DOHH2 (cell line): ENCODE results near the gene RBKS.

Source experiments
- H3F3A ChIP-seq: fragments of 200-600 bp; sonication (generic), shearing (Covaris generic); 2 replicates; pipeline ENCODE4 v1.6.0; 2016; ENCODE audit warnings: antibody characterized with exemption, mild to moderate bottlenecking; ENCODE audit not compliant: control insufficient read depth, insufficient read depth
- H3K27ac ChIP-seq: fragments of 200-600 bp; sonication (generic); 2 replicates; pipeline ENCODE4 v1.5.1; 2014; ENCODE audit warnings: low read depth, mild to moderate bottlenecking, low read length, moderate library complexity
- H3K27me3 ChIP-seq: fragments of 200-600 bp; sonication (generic); 2 replicates; pipeline ENCODE4 v1.6.1; 2014; ENCODE audit warnings: mild to moderate bottlenecking, low read length, mixed read lengths; ENCODE audit not compliant: control insufficient read depth
- H3K36me3 ChIP-seq: fragments of 200-600 bp; sonication (generic); 2 replicates; pipeline ENCODE4 v1.6.1; 2014; ENCODE audit warnings: mild to moderate bottlenecking, low read length, moderate library complexity, mixed read lengths; ENCODE audit not compliant: control insufficient read depth
- H3K4me1 ChIP-seq: fragments of 200-600 bp; sonication (generic); 2 replicates; pipeline ENCODE4 v1.6.1; 2014; ENCODE audit warnings: mild to moderate bottlenecking, low read length, mixed read lengths; ENCODE audit not compliant: control insufficient read depth
- H3K4me2 ChIP-seq: fragments of 200-600 bp; sonication (generic); 2 replicates; pipeline ENCODE4 v1.6.0; 2014; ENCODE audit warnings: mild to moderate bottlenecking, low read length, moderate library complexity
- H3K4me3 ChIP-seq: fragments of 200-600 bp; sonication (generic); 2 replicates; pipeline ENCODE4 v1.5.1; 2014; ENCODE audit warnings: mild to moderate bottlenecking, low read length, mixed read lengths
- H3K79me2 ChIP-seq: fragments of 200-600 bp; sonication (generic); 2 replicates; pipeline ENCODE4 v1.6.1; 2014; ENCODE audit warnings: mild to moderate bottlenecking, low read length, mixed read lengths; ENCODE audit not compliant: control insufficient read depth
- H3K9me2 ChIP-seq: fragments of 200-600 bp; sonication (generic); replicated peaks from 2 replicates; pipeline ENCODE4 v1.6.1; 2014; ENCODE audit warnings: mild to moderate bottlenecking, low read length, mixed read lengths; ENCODE audit not compliant: control insufficient read depth
- H3K9me3 ChIP-seq: fragments of 200-600 bp; sonication (generic); 2 replicates; pipeline ENCODE4 v1.6.1; 2014; ENCODE audit warnings: antibody characterized with exemption, low read length, mixed read lengths; ENCODE audit not compliant: control insufficient read depth, insufficient read depth
- H4K20me1 ChIP-seq: fragments of 200-600 bp; sonication (generic); 2 replicates; pipeline ENCODE4 v1.6.0; 2014; ENCODE audit warnings: low read depth, mild to moderate bottlenecking, antibody characterized with exemption, low read length, moderate library complexity; ENCODE audit not compliant: control insufficient read depth, insufficient read depth
- EZH2phosphoT487 ChIP-seq: fragments of 200-600 bp; sonication (generic); IDR thresholded peaks from 2 replicates; pipeline ENCODE4 v1.6.1; 2017; ENCODE audit warnings: borderline replicate concordance, mild to moderate bottlenecking, antibody characterized with exemption, low read length, moderate library complexity, mixed read lengths
- TF ChIP-seq, protein P1 (sequence below): fragments of 200-600 bp; sonication (generic); IDR thresholded peaks from one replicate; pipeline ENCODE4 v1.5.1; 2014; ENCODE audit warnings: antibody characterized with exemption, mild to moderate bottlenecking, low read depth, low read length; ENCODE audit not compliant: poor library complexity, severe bottlenecking

The RBKS gene

GRCh38 chr2:27763907-27764267 is 126.3 kb downstream of the RBKS start:
- Histone ChIP-seq H3K4me1 (no peaks in the 10 kb centered on the region), H3K27ac (no peak overlapping the region), H3K4me3 (no peak overlapping the region), H4K20me1 (no peaks in the 10 kb centered on the region), H3K36me3 (no peaks in the 10 kb centered on the region), H3K9me3 (no peaks in the 10 kb centered on the region), H3K9me2 (no peaks in the 10 kb centered on the region), H3F3A (no peaks in the 10 kb centered on the region), H3K4me2 (no peak overlapping the region), H3K79me2 (no peaks in the 10 kb centered on the region), H3K27me3 (peaks cover 12% of the 10 kb centered on the region)
- TF ChIP-seq, protein P1, sequence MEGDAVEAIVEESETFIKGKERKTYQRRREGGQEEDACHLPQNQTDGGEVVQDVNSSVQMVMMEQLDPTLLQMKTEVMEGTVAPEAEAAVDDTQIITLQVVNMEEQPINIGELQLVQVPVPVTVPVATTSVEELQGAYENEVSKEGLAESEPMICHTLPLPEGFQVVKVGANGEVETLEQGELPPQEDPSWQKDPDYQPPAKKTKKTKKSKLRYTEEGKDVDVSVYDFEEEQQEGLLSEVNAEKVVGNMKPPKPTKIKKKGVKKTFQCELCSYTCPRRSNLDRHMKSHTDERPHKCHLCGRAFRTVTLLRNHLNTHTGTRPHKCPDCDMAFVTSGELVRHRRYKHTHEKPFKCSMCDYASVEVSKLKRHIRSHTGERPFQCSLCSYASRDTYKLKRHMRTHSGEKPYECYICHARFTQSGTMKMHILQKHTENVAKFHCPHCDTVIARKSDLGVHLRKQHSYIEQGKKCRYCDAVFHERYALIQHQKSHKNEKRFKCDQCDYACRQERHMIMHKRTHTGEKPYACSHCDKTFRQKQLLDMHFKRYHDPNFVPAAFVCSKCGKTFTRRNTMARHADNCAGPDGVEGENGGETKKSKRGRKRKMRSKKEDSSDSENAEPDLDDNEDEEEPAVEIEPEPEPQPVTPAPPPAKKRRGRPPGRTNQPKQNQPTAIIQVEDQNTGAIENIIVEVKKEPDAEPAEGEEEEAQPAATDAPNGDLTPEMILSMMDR: no peak
- no peak for TF ChIP-seq EZH2phosphoT487

DNA sequence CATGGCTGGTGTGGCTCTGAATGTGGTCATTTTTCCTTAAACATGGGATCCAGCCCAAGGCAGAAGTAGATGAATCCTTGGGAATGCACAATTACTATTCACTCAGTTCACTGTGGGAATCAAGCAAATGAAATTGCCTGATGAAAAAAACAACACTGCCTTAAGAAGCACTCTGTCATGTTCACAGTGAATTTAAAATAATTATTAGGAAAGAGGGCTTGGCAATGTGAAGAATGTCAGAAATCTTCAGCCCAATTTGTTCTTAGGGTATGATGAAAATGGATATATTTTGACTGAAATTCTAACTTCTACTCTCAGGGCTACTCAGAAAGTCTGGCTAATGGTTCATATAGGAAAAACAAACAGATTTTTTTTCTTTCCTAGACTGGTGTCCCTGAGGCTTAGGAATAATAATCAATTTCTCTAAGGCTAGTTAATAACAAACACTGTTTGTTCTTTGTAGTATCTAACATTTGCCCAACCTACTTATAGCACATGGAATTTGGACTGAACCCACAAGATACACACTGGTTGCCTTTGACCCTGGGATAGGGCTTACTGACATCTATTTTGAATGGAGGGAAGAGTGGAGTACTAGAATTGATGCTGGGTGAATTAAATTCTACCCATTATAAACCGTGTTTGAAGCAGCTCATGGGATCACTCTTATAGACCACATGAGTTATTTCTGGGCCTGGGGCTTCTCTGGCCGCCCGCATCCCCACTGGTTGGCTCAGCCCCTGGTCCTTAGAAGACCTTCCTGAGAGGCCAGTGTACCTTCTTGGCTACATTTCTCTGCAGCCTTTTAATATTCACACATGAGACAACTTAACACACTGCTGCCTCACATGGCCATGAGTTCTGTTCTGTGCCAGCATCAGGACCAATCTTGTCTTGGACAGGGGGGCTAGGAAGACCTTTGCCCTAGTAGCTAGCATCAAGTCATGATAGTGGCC is 127.0 kb downstream of the RBKS start:
- no peaks in the 10 kb centered on the region for H3K4me1 ChIP-seq
- H4K20me1 ChIP-seq: no peaks in the 10 kb centered on the region
- no peaks in the 10 kb centered on the region for H3K36me3 ChIP-seq
- no peak overlapping the region for H3K4me3 ChIP-seq
- no peaks in the 10 kb centered on the region for H3K79me2 ChIP-seq
- no peak overlapping the region for H3K4me2 ChIP-seq
- no peaks in the 10 kb centered on the region for H3K9me2 ChIP-seq
- H3K9me3 ChIP-seq: no peaks in the 10 kb centered on the region
- no peaks in the 10 kb centered on the region for H3F3A ChIP-seq
- no peak for TF ChIP-seq EZH2phosphoT487
- TF ChIP-seq, protein P1: no peak
- H3K27me3 ChIP-seq: peaks cover 12% of the 10 kb centered on the region
- H3K27ac ChIP-seq: no peak overlapping the region

DNA sequence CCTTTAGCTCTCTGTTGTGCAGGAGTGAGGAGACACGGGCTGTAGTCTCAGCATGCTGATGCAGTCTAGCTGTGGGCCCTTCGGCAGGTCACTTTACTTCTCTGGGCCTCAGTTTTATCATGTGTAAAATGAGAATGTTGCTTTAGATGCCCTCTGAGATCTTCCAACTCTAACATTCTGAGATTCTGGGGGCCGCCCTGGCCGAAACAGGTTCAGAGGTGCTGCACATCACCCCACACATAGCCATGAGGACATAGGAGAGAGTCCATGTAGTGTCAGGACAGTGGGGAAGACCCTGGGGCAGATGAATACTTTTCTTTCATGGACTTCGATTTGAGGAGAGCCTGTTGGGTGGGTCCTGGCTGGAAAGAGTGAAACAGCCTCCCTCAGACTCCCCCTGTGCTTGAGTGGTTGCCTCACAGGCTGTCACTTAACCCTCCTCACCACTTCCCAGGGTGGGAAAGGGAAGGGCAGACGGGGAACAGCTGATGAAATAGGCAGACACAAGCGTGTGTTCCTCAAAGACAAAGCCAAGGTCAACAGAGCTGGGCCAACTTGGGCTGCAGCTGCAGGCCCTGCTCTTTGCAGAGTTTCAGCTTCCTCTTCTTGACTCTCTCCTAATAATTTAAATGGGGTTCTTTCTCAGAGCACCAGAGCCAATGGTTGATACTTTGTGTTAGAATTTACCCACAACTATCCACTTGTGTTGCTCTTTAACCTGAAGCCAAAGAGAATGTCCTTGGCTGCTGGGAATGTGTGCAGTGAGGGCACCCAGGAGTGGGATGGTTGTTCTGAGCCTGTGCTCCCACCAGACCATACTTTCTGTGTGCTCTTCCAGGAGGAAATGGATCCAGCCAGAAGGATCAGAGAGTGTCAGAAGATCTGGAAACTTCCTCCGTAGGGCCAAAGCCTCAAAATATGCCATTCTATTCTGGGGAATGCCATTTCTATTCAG is 133.4 kb downstream of the RBKS start:
- H3K9me2 ChIP-seq: no peaks in the 10 kb centered on the region
- H3K36me3 ChIP-seq: no peaks in the 10 kb centered on the region
- TF ChIP-seq, protein P1: no peak
- TF ChIP-seq EZH2phosphoT487: no peak
- H3K79me2 ChIP-seq: no peaks in the 10 kb centered on the region
- no peaks in the 10 kb centered on the region for H4K20me1 ChIP-seq
- H3K9me3 ChIP-seq: no peaks in the 10 kb centered on the region
- H3K4me3 ChIP-seq: no peak overlapping the region
- H3F3A ChIP-seq: no peaks in the 10 kb centered on the region
- H3K27me3 ChIP-seq: no peaks in the 10 kb centered on the region
- no peaks in the 10 kb centered on the region for H3K4me1 ChIP-seq
- H3K27ac ChIP-seq: no peak overlapping the region
- H3K4me2 ChIP-seq: no peak overlapping the region
